Endothelial cell of umbilical vein (primary cell): Measurements from ENCODE around the gene IAPP. TPM values are rescaled to one million over a fixed set of nuclear protein-coding genes. Genes with fewer than 3 reads are reported as not detected.

Experiments
- BruUV-seq: library from RNA; stranded (reverse); fragments of 400-500 nt; replicated peaks from 2 replicates; lab custom pipeline; 2021; lab: Mats Ljungman, UMichigan
- CTCF ChIA-PET: fragments of 300-600, 350-600 bp; sonication (Branson Sonifier 250); formaldehyde crosslinking; loops from one replicate; lab custom pipeline; 2021; ENCODE audit warnings: antibody characterized with exemption, inconsistent platforms; lab: Charles Lee
- POLR2A ChIA-PET: fragments of 300-600, 350-600 bp; sonication (Branson Sonifier 250); formaldehyde crosslinking; loops from one replicate; lab custom pipeline; 2021; ENCODE audit warnings: antibody characterized with exemption, inconsistent platforms; lab: Charles Lee
- DNase-seq: peaks from one replicate; pipeline ENCODE4 v3.0.0-alpha.2; 2011; ENCODE audit warnings: low read depth, low spot score
- FAIRE-seq: peaks from 2 replicates; lab custom pipeline; 2011; peaks lifted over from hg19 to GRCh38; lab: Jason Lieb, UNC
- H2AFZ ChIP-seq: 2 replicates; pipeline ENCODE4 v1.6.0; 2012; ENCODE audit warnings: low read depth, low read length, control low read depth, inconsistent platforms
- H3K27ac ChIP-seq: 2 replicates; pipeline ENCODE4 v1.5.1; 2011; ENCODE audit warnings: low read depth, mild to moderate bottlenecking, control low read depth, low read length, moderate library complexity; ENCODE audit not compliant: insufficient read depth
- H3K27me3 ChIP-seq, 2 experiments: 2 replicates each; pipeline versions ENCODE4 v1.6.0 to v1.6.1; 2011; ENCODE audit warnings: low read length in 2 of 2, mixed read lengths in 1 of 2; ENCODE audit not compliant: control insufficient read depth in 2 of 2, insufficient read depth in 2 of 2
- H3K36me3 ChIP-seq, 2 experiments: 2 replicates in 1 of 2; 3 replicates in 1 of 2; pipeline ENCODE4 v1.5.1; 2011; ENCODE audit warnings: low read length in 2 of 2, mild to moderate bottlenecking in 1 of 2, moderate library complexity in 1 of 2; ENCODE audit not compliant: control insufficient read depth in 2 of 2, insufficient read depth in 2 of 2; ENCODE audit errors: extremely low read depth in 1 of 2
- H3K4me1 ChIP-seq: 3 replicates; pipeline ENCODE4 v1.5.1; 2011; ENCODE audit warnings: mild to moderate bottlenecking, low read length; ENCODE audit not compliant: control insufficient read depth, insufficient read depth; ENCODE audit errors: extremely low read depth
- H3K4me2 ChIP-seq: 2 replicates; pipeline ENCODE4 v1.6.1; 2011; ENCODE audit warnings: low read length, control low read depth, mixed read lengths; ENCODE audit not compliant: insufficient read depth
- H3K4me3 ChIP-seq, 3 experiments: fragments of 200-600 bp in 1 of 3; sonication (generic), shearing (Covaris generic) in 1 of 3; replicated peaks in 1 of 3; 2 replicates each; pipeline ENCODE4 v1.5.1; 2011 to 2016; ENCODE audit warnings: control low read depth in 3 of 3, low read length in 3 of 3, mild to moderate bottlenecking in 2 of 3, inconsistent platforms in 1 of 3, low read depth in 1 of 3, moderate library complexity in 1 of 3; ENCODE audit not compliant: insufficient read depth in 1 of 3
- H3K79me2 ChIP-seq: 2 replicates; pipeline ENCODE4 v1.6.0; 2012; ENCODE audit warnings: low read length, inconsistent platforms; ENCODE audit not compliant: control insufficient read depth, insufficient read depth
- H3K9ac ChIP-seq: replicated peaks from 2 replicates; pipeline ENCODE3; 2011; ENCODE audit warnings: low read length, control low read depth; ENCODE audit not compliant: insufficient read depth; ENCODE audit errors: extremely low read depth
- H3K9me1 ChIP-seq: replicated peaks from 3 replicates; pipeline ENCODE4 v1.6.0; 2011; ENCODE audit warnings: mild to moderate bottlenecking, low read length; ENCODE audit not compliant: control insufficient read depth, insufficient read depth; ENCODE audit errors: extremely low read depth
- H3K9me3 ChIP-seq: replicated peaks from 2 replicates; pipeline ENCODE4 v1.5.1; 2012; ENCODE audit warnings: low read length, inconsistent platforms; ENCODE audit not compliant: control insufficient read depth, insufficient read depth
- H4K20me1 ChIP-seq: replicated peaks from 2 replicates; pipeline ENCODE3; 2011; ENCODE audit warnings: mild to moderate bottlenecking, low read length; ENCODE audit not compliant: control insufficient read depth, insufficient read depth; ENCODE audit errors: extremely low read depth
- EZH2 ChIP-seq: IDR thresholded peaks from 2 replicates; pipeline ENCODE4 v1.6.1; 2012; ENCODE audit warnings: borderline replicate concordance, low read depth, mild to moderate bottlenecking, moderate library complexity, low read length, inconsistent platforms; ENCODE audit not compliant: severe bottlenecking
- FOS ChIP-seq: IDR thresholded peaks from 2 replicates; pipeline ENCODE4 v1.6.1; 2011; ENCODE audit warnings: mild to moderate bottlenecking, low read length, moderate library complexity, borderline replicate concordance; ENCODE audit not compliant: insufficient read depth
- GATA2 ChIP-seq: IDR thresholded peaks from 2 replicates; pipeline ENCODE4 v1.7.0; 2011; ENCODE audit warnings: low read depth, mild to moderate bottlenecking, moderate library complexity, mixed read lengths, low read length; ENCODE audit not compliant: insufficient read length, insufficient read depth
- JUN ChIP-seq: IDR thresholded peaks from 2 replicates; pipeline ENCODE4 v1.6.1; 2011; ENCODE audit warnings: borderline replicate concordance, low read depth; ENCODE audit not compliant: insufficient read length, insufficient read depth
- MYC ChIP-seq: IDR thresholded peaks from one replicate; pipeline ENCODE4 v1.6.1; 2011; ENCODE audit warnings: mild to moderate bottlenecking, low read depth, low read length
- POLR2A ChIP-seq: IDR thresholded peaks from 2 replicates; pipeline ENCODE4 v1.6.1; 2012; ENCODE audit warnings: low read depth, mild to moderate bottlenecking, control low read depth, low read length
- POLR2AphosphoS5 ChIP-seq: IDR thresholded peaks from 2 replicates; pipeline ENCODE4 v1.6.1; 2012; ENCODE audit warnings: low read depth, mild to moderate bottlenecking, control low read depth, low read length, moderate library complexity; ENCODE audit not compliant: insufficient read depth
- dilution Hi-C: fragments of 300-500 bp; cut with MboI; formaldehyde crosslinking; loops from one replicate; pipeline ENCODE4 v1.15.0; 2019; ENCODE audit warnings: low sequenced_read_pairs; ENCODE audit not compliant: extremely low pct_ligation_motif_present
- intact Hi-C: fragments of 100-400 bp; cut with micrococcal nuclease; formaldehyde crosslinking; loops from one replicate; pipeline ENCODE4 v1.10.0; 2022
- polyA plus RNA-seq, 4 experiments: library from polyadenylated mRNA; depleted of rRNA in 3 of 4; stranded (reverse) in 3 of 4; unstranded in 1 of 4; fragments of >200 nt; gene quantifications; 2 replicates each; pipeline versions ENCODE4 v1.2.1 to v1.2.3, GENCODE V29; 2011 to 2012; ENCODE audit warnings: missing spikeins in 1 of 4
- total RNA-seq: library from RNA; stranded (reverse); gene quantifications from 2 replicates; pipeline ENCODE4 v1.2.3, GENCODE V29; 2021
- TF ChIP-seq, protein P1 (sequence below), 2 donors: IDR thresholded peaks; 1 replicate in 1 of 2; 2 replicates in 1 of 2; pipeline ENCODE4 v1.5.1; 2011; ENCODE audit warnings: low read length in 2 of 2, mild to moderate bottlenecking in 2 of 2, moderate library complexity in 2 of 2, control low read depth in 1 of 2, inconsistent platforms in 1 of 2, low read depth in 1 of 2; ENCODE audit not compliant: insufficient read depth in 1 of 2; ENCODE audit errors: extremely low read depth in 1 of 2
- TF ChIP-seq, protein P2 (sequence below): IDR thresholded peaks from 2 replicates; pipeline ENCODE4 v1.6.1; 2011; ENCODE audit not compliant: insufficient read depth, insufficient read length

IAPP gene
- total and polyA plus RNA-seq, 2 donors (not counting 3 experiments of a cell fraction or from before 2014, with no cell fraction given), result not detected

DNA sequence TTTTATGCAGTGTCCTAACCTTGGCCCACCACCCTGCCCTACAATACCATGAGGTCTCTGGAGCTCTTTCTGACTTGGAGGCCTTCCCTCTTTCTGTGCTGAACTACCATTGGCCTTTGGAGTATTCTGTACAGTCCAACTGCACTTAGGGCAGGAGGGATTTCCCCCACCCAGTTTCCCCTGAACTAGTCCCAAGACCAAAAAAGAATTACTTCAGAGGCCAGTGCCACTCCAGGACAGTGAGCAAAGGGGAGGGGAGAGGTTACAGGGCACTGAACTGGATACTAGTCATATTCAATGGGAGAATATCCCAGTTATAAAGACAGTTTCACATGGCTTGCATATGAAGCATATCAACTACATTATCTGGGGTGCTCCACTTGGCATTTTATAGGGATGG lies 44.1 kb upstream of the IAPP start:
- intact Hi-C loops (no loop called here), dilution Hi-C loops (no loop called here)
- FAIRE-seq, result no peak
- no peaks in the 10 kb centered on the region for H3K79me2 ChIP-seq
- H3K36me3 ChIP-seq, result no peaks in the 10 kb centered on the region
- H3K27me3 ChIP-seq, result no peaks in the 10 kb centered on the region
- H4K20me1 ChIP-seq, result no peaks in the 10 kb centered on the region
- no peak overlapping the region for H2AFZ ChIP-seq
- CTCF ChIA-PET, result no interaction called here
- H3K27ac ChIP-seq, result no peak overlapping the region
- TF ChIP-seq POLR2AphosphoS5, result no peak
- TF ChIP-seq, protein P1, sequence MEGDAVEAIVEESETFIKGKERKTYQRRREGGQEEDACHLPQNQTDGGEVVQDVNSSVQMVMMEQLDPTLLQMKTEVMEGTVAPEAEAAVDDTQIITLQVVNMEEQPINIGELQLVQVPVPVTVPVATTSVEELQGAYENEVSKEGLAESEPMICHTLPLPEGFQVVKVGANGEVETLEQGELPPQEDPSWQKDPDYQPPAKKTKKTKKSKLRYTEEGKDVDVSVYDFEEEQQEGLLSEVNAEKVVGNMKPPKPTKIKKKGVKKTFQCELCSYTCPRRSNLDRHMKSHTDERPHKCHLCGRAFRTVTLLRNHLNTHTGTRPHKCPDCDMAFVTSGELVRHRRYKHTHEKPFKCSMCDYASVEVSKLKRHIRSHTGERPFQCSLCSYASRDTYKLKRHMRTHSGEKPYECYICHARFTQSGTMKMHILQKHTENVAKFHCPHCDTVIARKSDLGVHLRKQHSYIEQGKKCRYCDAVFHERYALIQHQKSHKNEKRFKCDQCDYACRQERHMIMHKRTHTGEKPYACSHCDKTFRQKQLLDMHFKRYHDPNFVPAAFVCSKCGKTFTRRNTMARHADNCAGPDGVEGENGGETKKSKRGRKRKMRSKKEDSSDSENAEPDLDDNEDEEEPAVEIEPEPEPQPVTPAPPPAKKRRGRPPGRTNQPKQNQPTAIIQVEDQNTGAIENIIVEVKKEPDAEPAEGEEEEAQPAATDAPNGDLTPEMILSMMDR (IDR thresholded peaks at IDR 0.05; ENCODE audit: extremely low read depth in 1 of 2, insufficient read depth in 1 of 2, low read depth in 1 of 2, low read length in 2 of 2), result no peak
- TF ChIP-seq JUN, result no peak
- TF ChIP-seq POLR2A, result no peak
- TF ChIP-seq EZH2, result no peak
- TF ChIP-seq, protein P2, sequence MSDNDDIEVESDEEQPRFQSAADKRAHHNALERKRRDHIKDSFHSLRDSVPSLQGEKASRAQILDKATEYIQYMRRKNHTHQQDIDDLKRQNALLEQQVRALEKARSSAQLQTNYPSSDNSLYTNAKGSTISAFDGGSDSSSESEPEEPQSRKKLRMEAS, result no peak
- no peak for TF ChIP-seq GATA2
- TF ChIP-seq MYC, result no peak
- no peak for TF ChIP-seq FOS
- no TSS peak for BruUV-seq
- DNase-seq, result no peak
- no peaks in the 10 kb centered on the region for H3K9me3 ChIP-seq
- H3K4me1 ChIP-seq, result no peaks in the 10 kb centered on the region
- POLR2A ChIA-PET, result no interaction called here
- no peaks in the 10 kb centered on the region for H3K9me1 ChIP-seq
- no peak overlapping the region for H3K9ac ChIP-seq
- no peak overlapping the region for H3K4me3 ChIP-seq
- no peak overlapping the region for H3K4me2 ChIP-seq
